GM23338 (cell line): ENCODE data around the gene SLC66A2.

Source experiments
- CREB1 ChIP-seq: fragments of 250-450 bp; sonication (Bioruptor Pico); IDR thresholded peaks from 2 replicates; pipeline ENCODE4 v1.5.0; 2020; ENCODE audit warnings: low read depth, mild to moderate bottlenecking, moderate library complexity
- CTCF ChIP-seq, 2 experiments: fragments of 200-600 bp in 1 of 2; sonication (generic) in 1 of 2; conservative IDR thresholded peaks; 2 replicates each; pipeline versions ENCODE4 v1.5.1 to v1.6.1; 2016 to 2017; ENCODE audit warnings: antibody characterized with exemption in 2 of 2, low read depth in 2 of 2, mild to moderate bottlenecking in 2 of 2, moderate library complexity in 1 of 2
- POLR2AphosphoS5 ChIP-seq: IDR thresholded peaks from 2 replicates; pipeline ENCODE4 v1.6.1; 2016; ENCODE audit warnings: antibody characterized with exemption, low read depth

- TF ChIP-seq POLR2AphosphoS5 (no peak), CTCF (conservative IDR thresholded peaks at IDR 0.05; ENCODE audit: low read depth in 2 of 2) (no peak), CREB1 (no peak)
Observed at GRCh38 chr18:79869591-79870300, 81.7 kb downstream of the SLC66A2 start.
